ENCODE measurements around the gene GPR142.

GRCh38 chr17:74332763-74333283 is 34.5 kb upstream of the GPR142 start:
- TF ChIP-seq CTCF (conservative IDR thresholded peaks at IDR 0.05; ENCODE audit: low read depth, low read length): no peak
- no peak for TF ChIP-seq EZH2 (IDR thresholded peaks at IDR 0.05; ENCODE audit: low read length, unreplicated experiment)
- TF ChIP-seq EZH2phosphoT487 (IDR thresholded peaks at IDR 0.05; ENCODE audit: borderline replicate concordance, low read length): no peak

Data from PC-3 (cell line).